HepG2 (cell line): Measurements from ENCODE around the gene HPCAL1. TPM values are rescaled to one million over a fixed set of nuclear protein-coding genes. Genes with fewer than 3 reads are reported as not detected.

Source experiments
- BHLHE40 ChIP-seq: IDR thresholded peaks from 2 replicates; pipeline ENCODE4 v1.6.1; 2011; ENCODE audit warnings: low read length, improper control_type of control experiment
- IKZF4 ChIP-seq: sonication (generic); formaldehyde crosslinking; IDR thresholded peaks from 2 replicates; pipeline ENCODE4 v1.5.1; 2020; ENCODE audit warnings: borderline replicate concordance, mild to moderate bottlenecking, low read depth, missing genetic modification reagents; ENCODE audit errors: not compliant biosample characterization
- IRF2 ChIP-seq: IDR thresholded peaks from 2 replicates; pipeline ENCODE4 v1.6.1; 2018; ENCODE audit warnings: missing genetic modification reagents, missing compliant biosample characterization
- NFIB ChIP-seq: sonication (generic); formaldehyde crosslinking; IDR thresholded peaks from 2 replicates; pipeline ENCODE4 v1.9.0; 2021; ENCODE audit warnings: missing genetic modification reagents, mild to moderate bottlenecking, borderline replicate concordance
- PHF21A ChIP-seq: sonication (generic); formaldehyde crosslinking; IDR thresholded peaks from 2 replicates; pipeline ENCODE4 v1.5.0; 2020; ENCODE audit warnings: mild to moderate bottlenecking, missing genetic modification reagents
- POLR2AphosphoS2 ChIP-seq: IDR thresholded peaks from 2 replicates; pipeline ENCODE4 v1.6.1; 2011; ENCODE audit warnings: low read depth, low read length, improper control_type of control experiment
- PRMT3 ChIP-seq: sonication (generic); formaldehyde crosslinking; IDR thresholded peaks from 2 replicates; pipeline ENCODE4 v1.8.1; 2022; ENCODE audit warnings: low read depth, mild to moderate bottlenecking, moderate library complexity, missing genetic modification reagents, borderline replicate concordance
- RNF2 ChIP-seq: fragments of 450-650 bp; conservative IDR thresholded peaks from 2 replicates; pipeline ENCODE4 v1.6.1; 2016; ENCODE audit warnings: low read depth
- TBX2 ChIP-seq: sonication (generic); formaldehyde crosslinking; IDR thresholded peaks from 2 replicates; pipeline ENCODE4 v1.5.0; 2020; ENCODE audit warnings: missing genetic modification reagents, mild to moderate bottlenecking, borderline replicate concordance
- ZBED4 ChIP-seq: sonication (generic); formaldehyde crosslinking; IDR thresholded peaks from 2 replicates; pipeline ENCODE4 v1.4.0; 2020; ENCODE audit warnings: missing genetic modification reagents, borderline replicate concordance
- ZBTB33 ChIP-seq: sonication (generic); formaldehyde crosslinking; IDR thresholded peaks from 2 replicates; pipeline ENCODE4 v1.4.0; 2020; ENCODE audit warnings: missing genetic modification reagents
- ZNF180 ChIP-seq: sonication (generic); formaldehyde crosslinking; IDR thresholded peaks from 2 replicates; pipeline ENCODE4 v1.4.0; 2020; ENCODE audit warnings: low read depth, missing genetic modification reagents, borderline replicate concordance
- ZNF225 ChIP-seq: sonication (generic); formaldehyde crosslinking; IDR thresholded peaks from 2 replicates; pipeline ENCODE4 v1.4.0; 2020; ENCODE audit warnings: mild to moderate bottlenecking, missing genetic modification reagents
- ZNF234 ChIP-seq: sonication (generic); formaldehyde crosslinking; conservative IDR thresholded peaks from 2 replicates; pipeline ENCODE4 v1.5.1; 2020; ENCODE audit warnings: mild to moderate bottlenecking, missing genetic modification reagents
- ZNF280B ChIP-seq: sonication (generic); formaldehyde crosslinking; IDR thresholded peaks from 2 replicates; pipeline ENCODE4 v1.5.0; 2020; ENCODE audit warnings: missing genetic modification reagents, mild to moderate bottlenecking, borderline replicate concordance
- ZNF383 ChIP-seq: sonication (generic); formaldehyde crosslinking; IDR thresholded peaks from 2 replicates; pipeline ENCODE4 v1.4.0; 2020; ENCODE audit warnings: missing genetic modification reagents, mild to moderate bottlenecking, borderline replicate concordance
- ZNF510 ChIP-seq: sonication (generic); formaldehyde crosslinking; IDR thresholded peaks from 2 replicates; pipeline ENCODE4 v1.4.0; 2020; ENCODE audit warnings: low read depth, mild to moderate bottlenecking, missing genetic modification reagents
- ZNF564 ChIP-seq: sonication (generic); formaldehyde crosslinking; IDR thresholded peaks from 2 replicates; pipeline ENCODE4 v1.8.1; 2023; ENCODE audit warnings: mild to moderate bottlenecking, missing genetic modification reagents
- ZNF678 ChIP-seq: sonication (generic); formaldehyde crosslinking; IDR thresholded peaks from 2 replicates; pipeline ENCODE4 v1.4.0; 2020; ENCODE audit warnings: mild to moderate bottlenecking, missing genetic modification reagents
- ZNF704 ChIP-seq: sonication (generic); formaldehyde crosslinking; IDR thresholded peaks from 2 replicates; pipeline ENCODE4 v1.8.1; 2023; ENCODE audit warnings: mild to moderate bottlenecking, inconsistent platforms, moderate library complexity, missing genetic modification reagents, borderline replicate concordance
- polyA plus RNA-seq, 8 experiments: library from polyadenylated mRNA; depleted of rRNA in 3 of 8; stranded (reverse) in 7 of 8; unstranded in 1 of 8; fragments of >200 nt; fragmentation: Illumina TruSeq in 4 of 8; extraction: Trizol in 4 of 8; gene quantifications; 2 replicates each; pipeline versions ENCODE4 v1.2.1 to v1.2.3, GENCODE V29; 2011 to 2016; ENCODE audit warnings: low read depth in 4 of 8, missing spikeins in 1 of 8, mixed read lengths in 1 of 8; ENCODE audit not compliant: insufficient read depth in 1 of 8
- total RNA-seq, 5 experiments: library from RNA; depleted of rRNA; stranded (reverse); fragments of >200 nt; fragmentation: Illumina TruSeq; extraction: Trizol; gene quantifications; 2 replicates each; pipeline ENCODE4 v1.2.3, GENCODE V29; 2016; ENCODE audit warnings: low read depth in 1 of 5

HPCAL1 gene
- total and polyA plus RNA-seq, 2 of the 13 experiments (the other 11 are each of a cell fraction or from before 2014, with no cell fraction given): 29.5 to 29.9 TPM

- TF ChIP-seq ZBED4 (CRISPR knock-in tag) (peak; percentile 63; the same call in 1 of the 2 replicates), NFIB (CRISPR knock-in tag) (no peak), ZNF678 (CRISPR knock-in tag) (no peak), ZBTB33 (CRISPR knock-in tag) (peak; percentile 57), PRMT3 (CRISPR knock-in tag) (0 out of 2 replicates have a peak, but pooled peaks have one; percentile 55), ZNF383 (CRISPR knock-in tag) (no peak), ZNF225 (CRISPR knock-in tag) (0 out of 2 replicates have a peak, but pooled peaks have one; percentile 24), ZNF564 (peak; percentile 57; the same call in 1 of the 2 replicates), PHF21A (peak; percentile 91), RNF2 (no peak), TBX2 (CRISPR knock-in tag) (peak; percentile 83), IRF2 (CRISPR knock-in tag) (peak; percentile 93), ZNF180 (no peak), IKZF4 (no peak), ZNF234 (CRISPR knock-in tag) (no peak), BHLHE40 (peak; percentile 30; the same call in 1 of the 2 replicates), ZNF704 (no peak), POLR2AphosphoS2 (no peak; the same call in 1 of the 2 replicates), ZNF280B (peak; percentile 89), ZNF510 (peak; percentile 75; the same call in 1 of the 2 replicates)
Observed at GRCh38 chr2:10449838-10450691, 147.4 kb downstream of the HPCAL1 start (continued).
